Loucy (cell line): ENCODE data around the gene DMWD.

ENCODE experiments used
- CTCF ChIP-seq: fragments of 200-600 bp; sonication (generic); conservative IDR thresholded peaks from 2 replicates; pipeline ENCODE4 v1.5.1; 2014; ENCODE audit warnings: mild to moderate bottlenecking, antibody characterized with exemption, low read length
- EZH2phosphoT487 ChIP-seq: fragments of 200-600 bp; IDR thresholded peaks from 2 replicates; pipeline ENCODE4 v1.6.1; 2018; ENCODE audit warnings: antibody characterized with exemption, mild to moderate bottlenecking, moderate library complexity, borderline replicate concordance

- no peak for TF ChIP-seq CTCF
- peak; percentile 79 for TF ChIP-seq EZH2phosphoT487
Measured at GRCh38 chr19:45790942-45791341, 1.7 kb downstream of the DMWD start.
